Urinary bladder (tissue), 4 donors: ENCODE measurements around the gene NUP214. TPM values are rescaled to one million over a fixed set of nuclear protein-coding genes. Genes with fewer than 3 reads are reported as not detected.

Experiments used
- DNase-seq: peaks from one replicate; pipeline ENCODE4 v3.0.0-alpha.2; 2015; ENCODE audit errors: extremely low spot score
- H3K27ac ChIP-seq: one replicate; pipeline ENCODE4 v1.5.1; 2013; ENCODE audit warnings: low read depth, mild to moderate bottlenecking, moderate library complexity
- H3K36me3 ChIP-seq: one replicate; pipeline ENCODE4 v1.6.1; 2013; ENCODE audit warnings: mild to moderate bottlenecking, moderate library complexity; ENCODE audit not compliant: insufficient read depth
- H3K4me1 ChIP-seq: one replicate; pipeline ENCODE4 v1.6.1; 2013; ENCODE audit warnings: mild to moderate bottlenecking, moderate library complexity; ENCODE audit not compliant: insufficient read depth
- H3K4me3 ChIP-seq: one replicate; pipeline ENCODE4 v1.5.1; 2013; ENCODE audit warnings: low read depth, low read length
- WGBS: extraction: QIAGEN DNeasy Blood & Tissue Kit; methylation state at CpG from one replicate; pipeline ENCODE4 v1.1.7; 2013; 5-methylcytosine and 5-hydroxymethylcytosine counted together
- polyA plus RNA-seq: library from polyadenylated mRNA; stranded (reverse); fragments of 200-250 nt; gene quantifications from one replicate; pipeline ENCODE4 v1.2.3, GENCODE V29; 2013
- total RNA-seq: library from RNA; depleted of rRNA; stranded (reverse); fragments of >200 nt; gene quantifications from one replicate; pipeline ENCODE4 v1.2.3, GENCODE V29; 2014
- donor health status: healthy with polysubstance abuse.
- donor health status: healthy.

The NUP214 gene
- total and polyA plus RNA-seq, 2 donors, result 18.2 to 23.5 TPM

- Histone ChIP-seq H3K4me3 (no peak overlapping the region), H3K4me1 (no peaks in the 10 kb centered on the region), H3K27ac (no peak overlapping the region), H3K36me3 (no peaks in the 10 kb centered on the region)
- WGBS, result 87% methylated on average over 22 of the region's 22 CpGs
- DNase-seq, result no peak
Measured at GRCh38 chr9:131116281-131117120, 8.9 kb upstream of the NUP214 start.

GRCh38 chr9:131117121-131117761, 8.1 kb upstream of the NUP214 start:
- Histone ChIP-seq H3K27ac (no peak overlapping the region), H3K4me1 (no peaks in the 10 kb centered on the region), H3K36me3 (no peaks in the 10 kb centered on the region), H3K4me3 (no peak overlapping the region)
- 73% methylated on average over 13 of the region's 13 CpGs for WGBS
- no peak for DNase-seq

GRCh38 chr9:131117762-131118145, 7.6 kb upstream of the NUP214 start:
- H3K4me1 ChIP-seq, result no peaks in the 10 kb centered on the region
- whole genome bisulfite sequencing, result 85% methylated on average over 4 of the region's 4 CpGs
- no peak overlapping the region for H3K4me3 ChIP-seq
- H3K27ac ChIP-seq, result no peak overlapping the region
- H3K36me3 ChIP-seq, result no peaks in the 10 kb centered on the region
- no peak for DNase-seq

DNA sequence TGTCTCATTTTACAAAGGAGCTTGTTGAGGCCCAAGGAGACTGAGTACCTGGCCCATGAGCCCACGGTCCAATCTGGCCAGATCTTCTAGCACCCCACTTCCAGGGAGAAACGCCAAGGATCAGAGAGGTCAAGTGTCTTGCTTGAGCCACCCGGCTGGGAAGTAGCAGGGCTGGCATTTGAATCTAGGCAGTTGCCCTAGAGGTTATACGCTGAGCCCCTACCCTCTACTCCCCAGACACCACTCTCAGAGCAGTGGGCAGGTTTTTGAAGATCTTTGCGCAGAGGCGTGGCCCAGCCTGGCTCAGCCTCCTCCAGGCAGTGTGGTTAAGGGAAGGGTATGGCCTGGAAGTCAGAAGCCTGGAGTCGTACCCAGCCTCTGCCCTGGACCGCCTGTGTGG, 5.8 kb upstream of the NUP214 start:
- WGBS, result 86% methylated on average over 8 of the region's 8 CpGs
- no peak for DNase-seq
- H3K36me3 ChIP-seq, result no peaks in the 10 kb centered on the region
- H3K27ac ChIP-seq, result no peak overlapping the region
- no peak overlapping the region for H3K4me3 ChIP-seq
- H3K4me1 ChIP-seq, result no peaks in the 10 kb centered on the region

DNA sequence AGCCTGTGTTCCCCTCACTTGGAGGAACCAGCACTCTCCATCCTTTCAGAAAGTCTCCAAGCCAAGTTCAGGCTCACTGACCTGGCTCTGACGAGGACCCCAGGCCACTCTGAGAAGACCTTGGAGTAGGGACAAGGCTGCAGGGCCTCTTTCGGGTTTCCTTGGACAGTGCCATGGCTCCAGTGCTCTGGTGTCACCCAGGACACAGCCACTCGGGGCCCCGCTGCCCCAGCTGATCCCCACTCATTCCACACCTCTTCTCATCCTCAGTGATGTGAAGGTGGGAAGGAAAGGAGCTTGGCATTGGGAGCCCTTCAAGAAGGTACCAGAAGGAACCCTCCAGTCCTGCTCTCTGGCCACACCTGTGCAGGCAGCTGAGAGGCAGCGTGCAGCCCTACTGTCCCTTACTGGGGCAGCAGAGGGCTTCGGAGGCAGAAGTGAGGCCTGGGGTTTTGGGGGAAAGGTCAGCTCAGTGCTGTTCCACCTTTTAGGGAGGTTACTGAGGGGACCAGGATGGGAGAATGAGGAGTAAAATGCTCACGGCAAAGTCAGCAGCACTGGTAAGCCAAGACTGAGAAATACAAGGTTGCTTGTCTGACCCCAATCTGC, 4.7 kb upstream of the NUP214 start:
- Histone ChIP-seq H3K36me3 (no peaks in the 10 kb centered on the region), H3K27ac (no peak overlapping the region), H3K4me3 (no peak overlapping the region), H3K4me1 (no peaks in the 10 kb centered on the region)
- no peak for DNase-seq
- 92% methylated on average over 7 of the region's 7 CpGs for WGBS

GRCh38 chr9:131121346-131121745, 4.0 kb upstream of the NUP214 start:
- 86% methylated on average over 2 of the region's 2 CpGs for WGBS
- DNase-seq, result no peak

DNA sequence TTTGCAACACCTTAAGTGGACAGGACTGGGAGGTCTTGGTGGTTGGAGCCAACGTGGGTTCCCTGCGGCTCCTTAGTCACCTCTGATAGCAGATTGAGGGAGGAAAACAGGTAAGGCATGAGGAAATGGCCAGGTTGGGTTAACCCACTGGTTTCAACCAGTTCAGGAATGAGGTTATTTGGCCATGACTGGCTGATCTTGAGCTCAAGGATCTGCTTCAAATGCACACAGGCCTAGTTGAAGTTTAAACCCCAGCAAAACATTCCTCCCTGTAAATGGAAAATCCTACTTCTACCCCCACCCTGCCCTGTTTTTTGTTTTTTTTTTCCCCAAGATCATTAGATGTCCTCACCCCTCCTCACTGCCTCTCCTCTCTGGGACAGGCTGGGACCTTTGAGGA, 3.2 kb upstream of the NUP214 start:
- Histone ChIP-seq H3K27ac (no peak overlapping the region), H3K36me3 (no peaks in the 10 kb centered on the region), H3K4me1 (no peaks in the 10 kb centered on the region), H3K4me3 (no peak overlapping the region)
- DNase-seq, result no peak
- 88% methylated on average over 2 of the region's 2 CpGs for WGBS

More at GRCh38 chr9:131121346-131121745, 4.0 kb upstream of the NUP214 start:
- H3K36me3 ChIP-seq, result no peaks in the 10 kb centered on the region
- H3K27ac ChIP-seq, result no peak overlapping the region
- no peaks in the 10 kb centered on the region for H3K4me1 ChIP-seq
- no peak overlapping the region for H3K4me3 ChIP-seq

DNA sequence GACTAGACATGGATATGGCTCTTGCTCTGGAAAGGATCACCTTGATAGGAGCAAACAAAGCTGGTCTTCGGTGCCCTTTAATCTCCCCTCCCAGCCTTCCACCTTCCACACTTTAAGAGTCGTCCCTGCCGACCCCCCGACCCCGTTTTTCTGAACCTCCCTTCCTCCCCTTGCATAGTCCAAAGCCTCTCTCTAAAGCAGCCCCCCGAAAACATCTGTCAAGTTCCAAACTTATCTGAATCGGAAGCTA, 423 bp upstream of the NUP214 start:
- no peak for DNase-seq
- Histone ChIP-seq H3K4me1 (no peaks in the 10 kb centered on the region), H3K4me3 (peak overlapping the region; percentile 45), H3K36me3 (peaks cover 4% of the 10 kb centered on the region), H3K27ac (peak overlapping the region; percentile 85)
- WGBS, result 2% methylated on average over 7 of the region's 7 CpGs

- under 1% methylated on average over 11 of the region's 11 CpGs for WGBS
- peak overlapping the region; percentile 87 for H3K4me3 ChIP-seq
- peak overlapping the region; percentile 84 for H3K27ac ChIP-seq
- peaks cover 7% of the 10 kb centered on the region for H3K36me3 ChIP-seq
- no peak for DNase-seq
- no peaks in the 10 kb centered on the region for H3K4me1 ChIP-seq
Measured at GRCh38 chr9:131126059-131126426, 657 bp downstream of the NUP214 start.

DNA sequence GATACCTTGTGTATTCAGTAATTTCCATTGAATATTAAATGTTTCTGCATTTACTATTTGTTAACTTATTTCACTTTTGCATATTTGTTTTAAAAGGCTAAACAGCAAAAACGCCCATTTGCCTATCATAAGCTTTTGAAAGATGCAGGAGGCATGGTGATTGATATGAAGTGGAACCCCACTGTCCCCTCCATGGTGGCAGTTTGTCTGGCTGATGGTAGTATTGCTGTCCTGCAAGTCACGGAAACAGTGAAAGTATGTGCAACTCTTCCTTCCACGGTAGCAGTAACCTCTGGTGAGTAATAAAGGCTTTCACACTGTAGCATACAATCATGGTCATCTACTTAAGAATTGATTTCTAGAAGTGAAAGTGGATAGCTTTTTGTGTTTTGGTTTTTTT, 3.8 kb downstream of the NUP214 start:
- WGBS, result 84% methylated on average over 3 of the region's 3 CpGs
- H3K27ac ChIP-seq, result no peak overlapping the region
- no peaks in the 10 kb centered on the region for H3K4me1 ChIP-seq
- no peak for DNase-seq
- peaks cover 9% of the 10 kb centered on the region for H3K36me3 ChIP-seq
- no peak overlapping the region for H3K4me3 ChIP-seq

- Histone ChIP-seq H3K4me1 (no peaks in the 10 kb centered on the region), H3K27ac (no peak overlapping the region), H3K4me3 (no peak overlapping the region), H3K36me3 (peaks cover 9% of the 10 kb centered on the region)
- 90% methylated on average over 2 of the region's 2 CpGs for WGBS
- no peak for DNase-seq
Measured at GRCh38 chr9:131138676-131139075, 13.3 kb downstream of the NUP214 start.

GRCh38 chr9:131140112-131140511, 14.7 kb downstream of the NUP214 start:
- H3K4me1 ChIP-seq, result no peaks in the 10 kb centered on the region
- H3K4me3 ChIP-seq, result no peak overlapping the region
- no peak for DNase-seq
- H3K27ac ChIP-seq, result no peak overlapping the region
- 92% methylated on average over 4 of the region's 4 CpGs for WGBS
- peaks cover 9% of the 10 kb centered on the region for H3K36me3 ChIP-seq

- WGBS, result 96% methylated on average over 3 of the region's 3 CpGs
- H3K27ac ChIP-seq, result no peak overlapping the region
- no peak overlapping the region for H3K4me3 ChIP-seq
- H3K36me3 ChIP-seq, result peaks cover 9% of the 10 kb centered on the region
- H3K4me1 ChIP-seq, result no peaks in the 10 kb centered on the region
- DNase-seq, result no peak
Measured at GRCh38 chr9:131140550-131140949, 15.2 kb downstream of the NUP214 start.

- 94% methylated on average over 3 of the region's 3 CpGs for WGBS
- Histone ChIP-seq H3K4me3 (no peak overlapping the region), H3K27ac (no peak overlapping the region), H3K4me1 (no peaks in the 10 kb centered on the region), H3K36me3 (peaks cover 9% of the 10 kb centered on the region)
- no peak for DNase-seq
Measured at GRCh38 chr9:131142160-131142559, 16.8 kb downstream of the NUP214 start.
